Right lobe of liver (tissue), 4 donors: ENCODE results near the gene RANBP2.
"Not testable (repeated sequence)": the region's sequence is repeated elsewhere in the genome, so short reads cannot be mapped to it uniquely, and the experiment has no call there.

Source experiments
- POLR2A ChIP-seq: fragments of 450-650 bp; IDR thresholded peaks from one replicate; pipeline ENCODE4 v1.6.1; 2017; ENCODE audit warnings: antibody characterized with exemption, mild to moderate bottlenecking
- TF ChIP-seq, protein P1 (sequence below), 4 donors: fragments of 200-600 bp in 3 of 4; fragments of 450-650 bp in 1 of 4; IDR thresholded peaks; one replicate each; pipeline versions ENCODE4 v1.5.1 to v1.8.0; 2016 to 2022; ENCODE audit warnings: antibody characterized with exemption in 4 of 4, mild to moderate bottlenecking in 2 of 4
- donor health status: DM: no; HTN: no; CAD: no.
- donor health status: DM: no; HTN: no; CAD: no.
- donor health status: DM: no; HTN: yes; CAD: no.

DNA sequence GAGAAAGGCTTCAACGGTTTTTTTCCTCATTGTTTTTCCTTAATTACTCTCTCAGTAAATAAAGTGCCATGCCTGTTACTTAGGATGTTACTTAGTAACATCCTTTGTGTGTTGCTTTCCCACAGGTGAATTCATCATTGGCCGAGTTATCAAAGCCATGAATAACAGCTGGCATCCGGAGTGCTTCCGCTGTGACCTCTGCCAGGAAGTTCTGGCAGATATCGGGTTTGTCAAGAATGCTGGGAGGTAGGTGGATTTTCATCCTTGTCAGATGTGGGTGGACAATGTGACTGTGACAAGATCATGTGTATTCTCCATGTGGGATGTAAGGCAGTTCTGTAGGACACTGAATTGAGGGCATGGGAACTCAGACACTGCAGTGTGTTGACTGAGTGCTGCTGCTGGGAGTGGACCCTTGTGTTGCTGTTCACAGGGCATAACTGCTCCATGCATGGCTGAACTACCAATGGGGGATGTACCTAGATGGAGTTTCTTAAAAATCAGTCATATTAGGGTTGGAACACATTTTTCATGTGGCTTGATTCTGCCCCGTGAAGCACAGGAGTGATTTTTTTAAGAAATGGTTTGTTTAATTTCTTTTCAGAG, 47.0 kb upstream of the RANBP2 start:
- TF ChIP-seq, protein P1, sequence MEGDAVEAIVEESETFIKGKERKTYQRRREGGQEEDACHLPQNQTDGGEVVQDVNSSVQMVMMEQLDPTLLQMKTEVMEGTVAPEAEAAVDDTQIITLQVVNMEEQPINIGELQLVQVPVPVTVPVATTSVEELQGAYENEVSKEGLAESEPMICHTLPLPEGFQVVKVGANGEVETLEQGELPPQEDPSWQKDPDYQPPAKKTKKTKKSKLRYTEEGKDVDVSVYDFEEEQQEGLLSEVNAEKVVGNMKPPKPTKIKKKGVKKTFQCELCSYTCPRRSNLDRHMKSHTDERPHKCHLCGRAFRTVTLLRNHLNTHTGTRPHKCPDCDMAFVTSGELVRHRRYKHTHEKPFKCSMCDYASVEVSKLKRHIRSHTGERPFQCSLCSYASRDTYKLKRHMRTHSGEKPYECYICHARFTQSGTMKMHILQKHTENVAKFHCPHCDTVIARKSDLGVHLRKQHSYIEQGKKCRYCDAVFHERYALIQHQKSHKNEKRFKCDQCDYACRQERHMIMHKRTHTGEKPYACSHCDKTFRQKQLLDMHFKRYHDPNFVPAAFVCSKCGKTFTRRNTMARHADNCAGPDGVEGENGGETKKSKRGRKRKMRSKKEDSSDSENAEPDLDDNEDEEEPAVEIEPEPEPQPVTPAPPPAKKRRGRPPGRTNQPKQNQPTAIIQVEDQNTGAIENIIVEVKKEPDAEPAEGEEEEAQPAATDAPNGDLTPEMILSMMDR (IDR thresholded peaks at IDR 0.05): not testable (repeated sequence)
- TF ChIP-seq POLR2A: not testable (repeated sequence)
